HEK293 (cell line): ENCODE results near the gene DKKL1.

ENCODE experiments used
- CTCF ChIA-PET: fragments of 350-600 bp; formaldehyde crosslinking; extraction: SDS; loops from one replicate; lab custom pipeline; 2021; ENCODE audit warnings: antibody characterized with exemption; lab: Yijun Ruan, JAX
- POLR2A ChIA-PET: fragments of 300-600 bp; formaldehyde crosslinking; extraction: SDS; loops from one replicate; lab custom pipeline; 2020; ENCODE audit warnings: antibody characterized with exemption, inconsistent platforms; lab: Yijun Ruan, JAX
- H3K27ac ChIP-seq: fragments of 200-500 bp; sonication (Bioruptor generic); 2 replicates; pipeline ENCODE4 v1.5.1; 2014; ENCODE audit warnings: low read depth, low read length, control low read depth, inconsistent platforms; ENCODE audit errors: extremely low read depth
- H3K36me3 ChIP-seq, 2 experiments: fragments of 200-500 bp in 1 of 2; sonication (Bioruptor generic) in 1 of 2; 1 replicate in 1 of 2; 2 replicates in 1 of 2; pipeline ENCODE4 v1.5.1; 2014 to 2017; ENCODE audit warnings: inconsistent platforms in 2 of 2, low read length in 2 of 2; ENCODE audit not compliant: control insufficient read depth in 2 of 2, insufficient read depth in 1 of 2
- H3K4me1 ChIP-seq: fragments of 200-500 bp; sonication (Bioruptor generic); 2 replicates; pipeline ENCODE4 v1.5.1; 2014; ENCODE audit warnings: mild to moderate bottlenecking, low read length, inconsistent platforms; ENCODE audit not compliant: control insufficient read depth, insufficient read depth
- H3K4me3 ChIP-seq: 2 replicates; pipeline ENCODE4 v1.5.1; 2011; ENCODE audit warnings: low read depth, mild to moderate bottlenecking, control low read depth, low read length, moderate library complexity
- H3K9me3 ChIP-seq: fragments of 200-500 bp; sonication (Bioruptor generic); 2 replicates; pipeline ENCODE4 v1.5.1; 2014; ENCODE audit warnings: low read depth, low read length, inconsistent platforms; ENCODE audit not compliant: control insufficient read depth, insufficient read depth
- EGR2 ChIP-seq: fragments of 450-650 bp; formaldehyde crosslinking; IDR thresholded peaks from 2 replicates; pipeline ENCODE4 v1.5.1; 2016; ENCODE audit warnings: low read depth, missing biosample characterization, missing genetic modification characterization
- OVOL3 ChIP-seq: fragments of 450-650 bp; formaldehyde crosslinking; IDR thresholded peaks from 2 replicates; pipeline ENCODE4 v1.5.1; 2016; ENCODE audit warnings: missing biosample characterization, missing genetic modification characterization
- SCRT1 ChIP-seq: fragments of 450-650 bp; formaldehyde crosslinking; IDR thresholded peaks from 2 replicates; pipeline ENCODE4 v1.5.1; 2016; ENCODE audit warnings: missing biosample characterization, missing genetic modification characterization, borderline replicate concordance
- SP2 ChIP-seq: fragments of 450-650 bp; formaldehyde crosslinking; IDR thresholded peaks from 2 replicates; pipeline ENCODE4 v1.5.1; 2016; ENCODE audit warnings: missing biosample characterization, missing genetic modification characterization
- SP3 ChIP-seq: fragments of 450-650 bp; formaldehyde crosslinking; IDR thresholded peaks from 2 replicates; pipeline ENCODE4 v1.5.1; 2016; ENCODE audit warnings: missing biosample characterization, missing genetic modification characterization
- ZBTB17 ChIP-seq: fragments of 450-650 bp; formaldehyde crosslinking; IDR thresholded peaks from 2 replicates; pipeline ENCODE4 v1.5.1; 2016; ENCODE audit warnings: missing biosample characterization, missing genetic modification characterization
- ZFHX2 ChIP-seq: fragments of 450-650 bp; formaldehyde crosslinking; conservative IDR thresholded peaks from 2 replicates; pipeline ENCODE4 v1.5.1; 2016; ENCODE audit warnings: missing biosample characterization, missing genetic modification characterization
- ZFP41 ChIP-seq: fragments of 450-650 bp; formaldehyde crosslinking; IDR thresholded peaks from 2 replicates; pipeline ENCODE4 v1.5.1; 2016; ENCODE audit warnings: missing biosample characterization, missing genetic modification characterization, borderline replicate concordance
- ZNF133 ChIP-seq: fragments of 450-650 bp; formaldehyde crosslinking; IDR thresholded peaks from 2 replicates; pipeline ENCODE4 v1.5.1; 2016; ENCODE audit warnings: missing biosample characterization, missing genetic modification characterization
- ZNF211 ChIP-seq: fragments of 450-650 bp; formaldehyde crosslinking; IDR thresholded peaks from 2 replicates; pipeline ENCODE4 v1.5.1; 2016; ENCODE audit warnings: low read depth, missing biosample characterization, missing genetic modification characterization
- ZNF677 ChIP-seq: fragments of 450-650 bp; IDR thresholded peaks from 2 replicates; pipeline ENCODE4 v1.5.0; 2018; ENCODE audit warnings: missing biosample characterization, mild to moderate bottlenecking, missing genetic modification characterization, moderate library complexity
- ZSCAN23 ChIP-seq: fragments of 450-650 bp; formaldehyde crosslinking; IDR thresholded peaks from 2 replicates; pipeline ENCODE4 v1.5.1; 2016; ENCODE audit warnings: missing biosample characterization, missing genetic modification characterization
- ZXDB ChIP-seq: fragments of 450-650 bp; formaldehyde crosslinking; IDR thresholded peaks from 2 replicates; pipeline ENCODE4 v1.5.1; 2016; ENCODE audit warnings: missing biosample characterization, missing genetic modification characterization
- TF ChIP-seq, protein P1 (sequence below): fragments of 450-650 bp; formaldehyde crosslinking; IDR thresholded peaks from 2 replicates; pipeline ENCODE4 v1.5.1; 2016; ENCODE audit warnings: missing biosample characterization, missing genetic modification characterization
- TF ChIP-seq, protein P2 (sequence below): fragments of 450-650 bp; formaldehyde crosslinking; IDR thresholded peaks from 2 replicates; pipeline ENCODE4 v1.5.1; 2016; ENCODE audit warnings: missing biosample characterization, missing genetic modification characterization
- TF ChIP-seq, protein P3 (sequence below): fragments of 450-650 bp; formaldehyde crosslinking; IDR thresholded peaks from 2 replicates; pipeline ENCODE4 v1.5.1; 2016; ENCODE audit warnings: missing biosample characterization, missing genetic modification characterization
- TF ChIP-seq, protein P4 (sequence below): fragments of 450-650 bp; formaldehyde crosslinking; optimal IDR thresholded peaks from 2 replicates; pipeline ENCODE3; 2016; ENCODE audit warnings: missing biosample characterization, mild to moderate bottlenecking, missing genetic modification characterization
- TF ChIP-seq, protein P5 (sequence below): fragments of 450-650 bp; formaldehyde crosslinking; IDR thresholded peaks from 2 replicates; pipeline ENCODE4 v1.5.1; 2016; ENCODE audit warnings: missing biosample characterization, missing genetic modification characterization
- TF ChIP-seq, protein P6 (sequence below): fragments of 450-650 bp; formaldehyde crosslinking; IDR thresholded peaks from 2 replicates; pipeline ENCODE4 v1.5.1; 2016; ENCODE audit warnings: missing biosample characterization, missing genetic modification characterization, low read depth

The DKKL1 gene

DNA sequence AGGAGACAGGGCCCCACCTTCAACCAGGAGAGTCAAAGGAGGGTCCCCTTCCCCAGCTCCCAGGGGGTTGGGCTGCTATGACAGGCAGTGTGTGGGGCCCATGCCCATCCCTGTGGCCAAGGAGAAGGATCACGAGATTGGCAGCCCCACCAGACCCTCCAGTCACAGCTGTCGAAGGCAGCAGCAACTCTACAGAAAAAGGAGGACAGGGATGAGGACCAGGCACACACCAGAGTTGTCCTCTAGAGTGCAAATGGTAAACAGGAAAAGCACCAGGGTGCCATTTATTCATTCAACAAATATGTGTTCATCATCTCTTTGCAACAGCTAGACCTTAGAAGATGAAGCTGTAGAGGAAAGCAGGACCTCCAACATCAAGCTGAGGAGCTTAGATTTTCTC lies 55.5 kb downstream of the DKKL1 start:
- no peaks in the 10 kb centered on the region for H3K9me3 ChIP-seq
- no peaks in the 10 kb centered on the region for H3K36me3 ChIP-seq
- H3K27ac ChIP-seq: no peak overlapping the region
- H3K4me1 ChIP-seq: peaks cover 5% of the 10 kb centered on the region
- no peak for TF ChIP-seq ZNF211
- TF ChIP-seq, protein P1, sequence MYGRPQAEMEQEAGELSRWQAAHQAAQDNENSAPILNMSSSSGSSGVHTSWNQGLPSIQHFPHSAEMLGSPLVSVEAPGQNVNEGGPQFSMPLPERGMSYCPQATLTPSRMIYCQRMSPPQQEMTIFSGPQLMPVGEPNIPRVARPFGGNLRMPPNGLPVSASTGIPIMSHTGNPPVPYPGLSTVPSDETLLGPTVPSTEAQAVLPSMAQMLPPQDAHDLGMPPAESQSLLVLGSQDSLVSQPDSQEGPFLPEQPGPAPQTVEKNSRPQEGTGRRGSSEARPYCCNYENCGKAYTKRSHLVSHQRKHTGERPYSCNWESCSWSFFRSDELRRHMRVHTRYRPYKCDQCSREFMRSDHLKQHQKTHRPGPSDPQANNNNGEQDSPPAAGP: no peak
- TF ChIP-seq, protein P2, sequence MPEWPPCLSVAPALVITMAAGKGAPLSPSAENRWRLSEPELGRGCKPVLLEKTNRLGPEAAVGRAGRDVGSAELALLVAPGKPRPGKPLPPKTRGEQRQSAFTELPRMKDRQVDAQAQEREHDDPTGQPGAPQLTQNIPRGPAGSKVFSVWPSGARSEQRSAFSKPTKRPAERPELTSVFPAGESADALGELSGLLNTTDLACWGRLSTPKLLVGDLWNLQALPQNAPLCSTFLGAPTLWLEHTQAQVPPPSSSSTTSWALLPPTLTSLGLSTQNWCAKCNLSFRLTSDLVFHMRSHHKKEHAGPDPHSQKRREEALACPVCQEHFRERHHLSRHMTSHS (tag by site-specific recombination): no peak
- POLR2A ChIA-PET: interaction anchor here (0.5 kb wide), 1 partner anchor 420 kb away, joined by 3 read pairs; no protein-coding TSS in a partner anchor
- H3K4me3 ChIP-seq: no peak overlapping the region
- CTCF ChIA-PET: interaction anchor here (0.5 to 4.5 kb wide), 5 partner anchors 8 to 54 kb away, joined by 3 to 28 read pairs (median 6); no protein-coding TSS in a partner anchor

DNA sequence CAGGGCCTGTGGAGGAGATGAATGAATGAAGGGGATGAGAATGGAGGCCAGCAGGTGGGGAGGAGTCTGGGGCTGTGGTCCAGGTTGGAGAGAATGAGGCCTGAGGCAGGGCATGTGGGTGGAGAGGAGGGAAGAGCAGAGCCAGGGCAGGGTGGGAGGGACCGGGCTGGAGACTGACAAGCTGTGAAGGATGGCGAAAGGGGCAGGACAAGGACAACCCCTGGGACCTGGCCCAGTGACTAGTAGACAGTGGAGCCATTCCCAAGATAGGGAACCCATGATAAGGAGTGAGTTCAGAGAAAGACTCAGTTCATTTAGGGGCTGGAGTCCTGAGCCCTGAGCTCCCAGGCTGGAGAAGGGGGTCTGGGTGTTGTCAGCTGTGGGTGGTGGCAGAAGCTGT lies 56.5 kb downstream of the DKKL1 start:
- no peaks in the 10 kb centered on the region for H3K36me3 ChIP-seq
- CTCF ChIA-PET: interaction anchor here (1.1 to 4.5 kb wide), 5 partner anchors 9 to 38 kb away, joined by 3 to 28 read pairs (median 10); no protein-coding TSS in a partner anchor
- peaks cover 5% of the 10 kb centered on the region for H3K4me1 ChIP-seq
- no peak overlapping the region for H3K27ac ChIP-seq
- peak; percentile 58 for TF ChIP-seq ZFHX2 (tag by site-specific recombination)
- no peak for TF ChIP-seq ZNF677
- POLR2A ChIA-PET: no interaction called here
- H3K4me3 ChIP-seq: no peak overlapping the region
- no peaks in the 10 kb centered on the region for H3K9me3 ChIP-seq

DNA sequence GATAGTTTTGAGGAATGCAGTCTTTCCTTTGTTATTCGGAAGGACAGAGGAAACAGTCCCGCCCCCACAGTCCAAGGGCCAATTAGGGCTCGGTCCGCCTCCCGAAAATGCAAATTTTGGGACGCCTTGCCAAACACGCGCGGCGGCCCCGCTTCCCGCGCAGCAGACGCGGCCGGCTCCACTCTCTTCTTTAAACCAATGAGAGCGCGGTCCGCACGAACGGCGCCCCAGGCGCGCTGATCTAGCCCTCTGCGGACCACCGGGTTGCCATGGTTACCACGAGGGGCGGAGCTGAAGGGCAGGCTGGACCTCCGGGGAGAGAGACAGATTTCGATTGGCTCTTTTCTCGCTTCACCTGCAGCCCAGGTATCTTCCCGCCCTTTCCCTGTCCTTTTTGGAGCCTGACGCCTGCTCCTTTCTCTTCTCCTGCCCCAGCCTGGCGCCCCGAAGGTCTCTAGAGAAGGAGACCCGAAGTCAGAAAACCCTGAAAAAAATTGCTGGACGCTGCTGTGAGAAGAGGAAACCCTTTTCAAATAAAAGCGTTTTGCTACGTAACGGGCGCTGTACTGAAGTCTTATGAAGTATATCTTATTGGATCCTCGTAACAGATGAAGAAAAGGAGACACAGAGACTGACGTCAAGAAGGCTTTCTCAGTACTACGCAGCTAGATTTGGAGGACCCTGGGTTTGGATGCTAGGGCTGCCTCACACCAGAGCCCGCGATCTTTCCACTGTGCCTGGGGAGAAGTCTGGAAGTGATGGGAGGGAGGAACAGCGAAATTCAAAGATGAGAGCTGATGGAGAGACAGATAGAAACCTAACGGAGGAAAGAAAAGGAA lies 57.6 kb downstream of the DKKL1 start:
- H3K4me3 ChIP-seq: peak overlapping the region; percentile 16; the same call in 1 of the 2 replicates
- POLR2A ChIA-PET: interaction anchor here (0.6 to 1.3 kb wide), 2 partner anchors 14 to 18 kb away, joined by 3 to 5 read pairs; no protein-coding TSS in a partner anchor
- CTCF ChIA-PET: interaction anchor here (0.6 to 4.5 kb wide), 9 partner anchors 10 to 137 kb away, joined by 3 to 28 read pairs (median 4); no protein-coding TSS in a partner anchor
- TF ChIP-seq ZFP41 (no peak), EGR2 (tag by site-specific recombination) (no peak), OVOL3 (tag by site-specific recombination) (no peak), ZNF133 (tag by site-specific recombination) (no peak), ZXDB (tag by site-specific recombination) (peak; percentile 58), ZBTB17 (peak; percentile 52), SP3 (tag by site-specific recombination) (0 out of 2 replicates have a peak, but pooled peaks have one; percentile 29), SP2 (tag by site-specific recombination) (peak; percentile 69), SCRT1 (no peak), ZSCAN23 (tag by site-specific recombination) (no peak)
- TF ChIP-seq, protein P3, sequence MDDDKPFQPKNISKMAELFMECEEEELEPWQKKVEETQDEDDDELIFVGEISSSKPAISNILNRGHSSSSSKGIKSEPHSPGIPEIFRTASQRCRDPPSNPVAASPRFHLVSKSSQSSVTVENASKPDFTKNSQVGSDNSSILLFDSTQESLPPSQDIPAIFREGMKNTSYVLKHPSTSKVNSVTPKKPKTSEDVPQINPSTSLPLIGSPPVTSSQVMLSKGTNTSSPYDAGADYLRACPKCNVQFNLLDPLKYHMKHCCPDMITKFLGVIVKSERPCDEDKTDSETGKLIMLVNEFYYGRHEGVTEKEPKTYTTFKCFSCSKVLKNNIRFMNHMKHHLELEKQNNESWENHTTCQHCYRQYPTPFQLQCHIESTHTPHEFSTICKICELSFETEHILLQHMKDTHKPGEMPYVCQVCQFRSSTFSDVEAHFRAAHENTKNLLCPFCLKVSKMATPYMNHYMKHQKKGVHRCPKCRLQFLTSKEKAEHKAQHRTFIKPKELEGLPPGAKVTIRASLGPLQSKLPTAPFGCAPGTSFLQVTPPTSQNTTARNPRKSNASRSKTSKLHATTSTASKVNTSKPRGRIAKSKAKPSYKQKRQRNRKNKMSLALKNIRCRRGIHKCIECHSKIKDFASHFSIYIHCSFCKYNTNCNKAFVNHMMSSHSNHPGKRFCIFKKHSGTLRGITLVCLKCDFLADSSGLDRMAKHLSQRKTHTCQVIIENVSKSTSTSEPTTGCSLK (tag by site-specific recombination): no peak
- TF ChIP-seq, protein P4, sequence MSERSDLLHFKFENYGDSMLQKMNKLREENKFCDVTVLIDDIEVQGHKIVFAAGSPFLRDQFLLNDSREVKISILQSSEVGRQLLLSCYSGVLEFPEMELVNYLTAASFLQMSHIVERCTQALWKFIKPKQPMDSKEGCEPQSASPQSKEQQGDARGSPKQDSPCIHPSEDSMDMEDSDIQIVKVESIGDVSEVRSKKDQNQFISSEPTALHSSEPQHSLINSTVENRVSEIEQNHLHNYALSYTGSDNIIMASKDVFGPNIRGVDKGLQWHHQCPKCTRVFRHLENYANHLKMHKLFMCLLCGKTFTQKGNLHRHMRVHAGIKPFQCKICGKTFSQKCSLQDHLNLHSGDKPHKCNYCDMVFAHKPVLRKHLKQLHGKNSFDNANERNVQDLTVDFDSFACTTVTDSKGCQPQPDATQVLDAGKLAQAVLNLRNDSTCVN (tag by site-specific recombination): peak; percentile 49
- TF ChIP-seq, protein P5, sequence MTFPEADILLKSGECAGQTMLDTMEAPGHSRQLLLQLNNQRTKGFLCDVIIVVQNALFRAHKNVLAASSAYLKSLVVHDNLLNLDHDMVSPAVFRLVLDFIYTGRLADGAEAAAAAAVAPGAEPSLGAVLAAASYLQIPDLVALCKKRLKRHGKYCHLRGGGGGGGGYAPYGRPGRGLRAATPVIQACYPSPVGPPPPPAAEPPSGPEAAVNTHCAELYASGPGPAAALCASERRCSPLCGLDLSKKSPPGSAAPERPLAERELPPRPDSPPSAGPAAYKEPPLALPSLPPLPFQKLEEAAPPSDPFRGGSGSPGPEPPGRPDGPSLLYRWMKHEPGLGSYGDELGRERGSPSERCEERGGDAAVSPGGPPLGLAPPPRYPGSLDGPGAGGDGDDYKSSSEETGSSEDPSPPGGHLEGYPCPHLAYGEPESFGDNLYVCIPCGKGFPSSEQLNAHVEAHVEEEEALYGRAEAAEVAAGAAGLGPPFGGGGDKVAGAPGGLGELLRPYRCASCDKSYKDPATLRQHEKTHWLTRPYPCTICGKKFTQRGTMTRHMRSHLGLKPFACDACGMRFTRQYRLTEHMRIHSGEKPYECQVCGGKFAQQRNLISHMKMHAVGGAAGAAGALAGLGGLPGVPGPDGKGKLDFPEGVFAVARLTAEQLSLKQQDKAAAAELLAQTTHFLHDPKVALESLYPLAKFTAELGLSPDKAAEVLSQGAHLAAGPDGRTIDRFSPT (tag by site-specific recombination): no peak
- TF ChIP-seq, protein P6, sequence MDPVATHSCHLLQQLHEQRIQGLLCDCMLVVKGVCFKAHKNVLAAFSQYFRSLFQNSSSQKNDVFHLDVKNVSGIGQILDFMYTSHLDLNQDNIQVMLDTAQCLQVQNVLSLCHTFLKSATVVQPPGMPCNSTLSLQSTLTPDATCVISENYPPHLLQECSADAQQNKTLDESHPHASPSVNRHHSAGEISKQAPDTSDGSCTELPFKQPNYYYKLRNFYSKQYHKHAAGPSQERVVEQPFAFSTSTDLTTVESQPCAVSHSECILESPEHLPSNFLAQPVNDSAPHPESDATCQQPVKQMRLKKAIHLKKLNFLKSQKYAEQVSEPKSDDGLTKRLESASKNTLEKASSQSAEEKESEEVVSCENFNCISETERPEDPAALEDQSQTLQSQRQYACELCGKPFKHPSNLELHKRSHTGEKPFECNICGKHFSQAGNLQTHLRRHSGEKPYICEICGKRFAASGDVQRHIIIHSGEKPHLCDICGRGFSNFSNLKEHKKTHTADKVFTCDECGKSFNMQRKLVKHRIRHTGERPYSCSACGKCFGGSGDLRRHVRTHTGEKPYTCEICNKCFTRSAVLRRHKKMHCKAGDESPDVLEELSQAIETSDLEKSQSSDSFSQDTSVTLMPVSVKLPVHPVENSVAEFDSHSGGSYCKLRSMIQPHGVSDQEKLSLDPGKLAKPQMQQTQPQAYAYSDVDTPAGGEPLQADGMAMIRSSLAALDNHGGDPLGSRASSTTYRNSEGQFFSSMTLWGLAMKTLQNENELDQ (tag by site-specific recombination): no peak

More for the DNA sequence above, 57.6 kb downstream of the DKKL1 start:
- Histone ChIP-seq H3K9me3 (no peaks in the 10 kb centered on the region), H3K27ac (no peak overlapping the region), H3K36me3 (no peaks in the 10 kb centered on the region), H3K4me1 (peaks cover 5% of the 10 kb centered on the region)
